SU-DHL-6 (cell line): Measurements from ENCODE around the gene FAAP100.

Experiments used
- EZH2phosphoT487 ChIP-seq: fragments of 200-600 bp; sonication (generic), shearing (Covaris generic); conservative IDR thresholded peaks from 2 replicates; pipeline ENCODE4 v1.6.1; 2018; ENCODE audit warnings: mild to moderate bottlenecking, antibody characterized with exemption, low read length, moderate library complexity, mixed read lengths
- TF ChIP-seq, protein P1 (sequence below): fragments of 200-600 bp; sonication (generic); IDR thresholded peaks from one replicate; pipeline ENCODE4 v1.5.1; 2017; ENCODE audit warnings: antibody characterized with exemption, mild to moderate bottlenecking, low read length, moderate library complexity; ENCODE audit not compliant: insufficient read depth, poor library complexity, severe bottlenecking

DNA sequence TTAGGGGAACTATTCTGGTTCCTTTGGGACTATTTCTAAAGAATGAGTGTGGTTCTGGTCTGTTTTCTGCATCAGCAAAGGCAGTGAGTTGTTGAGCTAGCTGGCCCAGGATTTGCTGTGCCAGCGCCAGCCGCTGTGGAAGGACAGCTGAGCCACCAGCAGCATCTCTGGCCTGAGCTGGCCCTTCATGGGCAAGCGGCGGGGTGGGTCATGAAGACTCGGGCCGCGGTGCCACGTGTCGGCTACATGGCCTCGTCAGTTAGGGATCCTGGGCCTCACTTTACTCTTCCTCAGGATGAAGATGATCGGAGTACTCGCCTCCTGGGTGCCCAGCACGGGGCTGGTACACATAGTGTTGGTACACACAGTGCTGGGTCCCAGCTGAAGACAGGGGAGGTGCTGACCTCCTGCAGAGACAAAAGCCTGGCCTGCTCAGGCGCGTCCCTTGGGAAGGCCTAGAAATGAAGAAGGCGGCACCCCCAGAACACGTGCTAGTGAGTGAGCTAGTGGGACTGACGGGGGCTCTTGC lies 17.9 kb upstream of the FAAP100 start:
- TF ChIP-seq, protein P1, sequence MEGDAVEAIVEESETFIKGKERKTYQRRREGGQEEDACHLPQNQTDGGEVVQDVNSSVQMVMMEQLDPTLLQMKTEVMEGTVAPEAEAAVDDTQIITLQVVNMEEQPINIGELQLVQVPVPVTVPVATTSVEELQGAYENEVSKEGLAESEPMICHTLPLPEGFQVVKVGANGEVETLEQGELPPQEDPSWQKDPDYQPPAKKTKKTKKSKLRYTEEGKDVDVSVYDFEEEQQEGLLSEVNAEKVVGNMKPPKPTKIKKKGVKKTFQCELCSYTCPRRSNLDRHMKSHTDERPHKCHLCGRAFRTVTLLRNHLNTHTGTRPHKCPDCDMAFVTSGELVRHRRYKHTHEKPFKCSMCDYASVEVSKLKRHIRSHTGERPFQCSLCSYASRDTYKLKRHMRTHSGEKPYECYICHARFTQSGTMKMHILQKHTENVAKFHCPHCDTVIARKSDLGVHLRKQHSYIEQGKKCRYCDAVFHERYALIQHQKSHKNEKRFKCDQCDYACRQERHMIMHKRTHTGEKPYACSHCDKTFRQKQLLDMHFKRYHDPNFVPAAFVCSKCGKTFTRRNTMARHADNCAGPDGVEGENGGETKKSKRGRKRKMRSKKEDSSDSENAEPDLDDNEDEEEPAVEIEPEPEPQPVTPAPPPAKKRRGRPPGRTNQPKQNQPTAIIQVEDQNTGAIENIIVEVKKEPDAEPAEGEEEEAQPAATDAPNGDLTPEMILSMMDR, result no peak
- no peak for TF ChIP-seq EZH2phosphoT487
